NCI-H1092 treated with DMSO at 0.1 percent for 48 hours (cell line): ENCODE data around the gene ARHGAP9.

Experiments used
- DNase-seq: peaks from one replicate; lab custom pipeline; 2025; lab: John Stamatoyannopoulos, UW

The ARHGAP9 gene

GRCh38 chr12:57472391-57472790 is 7.3 kb downstream of the ARHGAP9 start:
- no peak for DNase-seq

- DNase-seq = no peak
Measured at GRCh38 chr12:57471661-57472060, 8.0 kb downstream of the ARHGAP9 start.

DNA sequence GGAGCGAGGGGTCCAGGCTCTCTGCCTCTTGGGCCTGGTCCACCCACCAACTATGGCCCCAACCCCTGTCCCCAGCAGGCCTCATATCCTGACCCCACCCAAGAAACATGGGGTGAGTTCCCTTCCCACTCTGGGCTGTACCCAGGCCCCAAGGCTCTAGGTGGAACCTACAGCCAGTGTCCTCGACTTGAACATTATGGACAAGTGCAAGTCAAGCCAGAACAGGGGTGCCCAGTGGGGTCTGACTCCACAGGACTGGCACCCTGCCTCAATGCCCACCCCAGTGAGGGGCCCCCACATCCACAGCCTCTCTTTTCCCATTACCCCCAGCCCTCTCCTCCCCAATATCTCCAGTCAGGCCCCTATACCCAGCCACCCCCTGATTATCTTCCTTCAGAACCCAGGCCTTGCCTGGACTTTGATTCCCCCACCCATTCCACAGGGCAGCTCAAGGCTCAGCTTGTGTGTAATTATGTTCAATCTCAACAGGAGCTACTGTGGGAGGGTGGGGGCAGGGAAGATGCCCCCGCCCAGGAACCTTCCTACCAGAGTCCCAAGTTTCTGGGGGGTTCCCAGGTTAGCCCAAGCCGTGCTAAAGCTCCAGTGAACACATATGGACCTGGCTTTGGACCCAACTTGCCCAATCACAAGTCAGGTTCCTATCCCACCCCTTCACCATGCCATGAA is 8.6 kb downstream of the ARHGAP9 start:
- no peak for DNase-seq

- DNase-seq = no peak
Measured at GRCh38 chr12:57470286-57470969, 9.2 kb downstream of the ARHGAP9 start.

GRCh38 chr12:57469296-57470164 is 10.1 kb downstream of the ARHGAP9 start:
- DNase-seq = no peak

DNA sequence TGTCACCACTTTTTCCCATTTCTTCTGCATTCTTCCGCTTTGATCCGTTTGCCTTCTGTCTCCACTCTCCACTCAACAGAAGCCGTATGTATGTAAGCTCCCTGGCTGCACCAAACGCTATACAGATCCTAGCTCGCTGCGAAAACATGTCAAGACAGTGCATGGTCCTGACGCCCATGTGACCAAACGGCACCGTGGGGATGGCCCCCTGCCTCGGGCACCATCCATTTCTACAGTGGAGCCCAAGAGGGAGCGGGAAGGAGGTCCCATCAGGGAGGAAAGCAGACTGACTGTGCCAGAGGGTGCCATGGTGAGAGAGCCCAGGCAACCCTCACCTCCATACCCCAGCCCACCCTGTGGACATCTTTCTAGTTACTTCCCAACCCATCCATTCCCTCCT is 11.8 kb downstream of the ARHGAP9 start:
- no peak for DNase-seq

DNA sequence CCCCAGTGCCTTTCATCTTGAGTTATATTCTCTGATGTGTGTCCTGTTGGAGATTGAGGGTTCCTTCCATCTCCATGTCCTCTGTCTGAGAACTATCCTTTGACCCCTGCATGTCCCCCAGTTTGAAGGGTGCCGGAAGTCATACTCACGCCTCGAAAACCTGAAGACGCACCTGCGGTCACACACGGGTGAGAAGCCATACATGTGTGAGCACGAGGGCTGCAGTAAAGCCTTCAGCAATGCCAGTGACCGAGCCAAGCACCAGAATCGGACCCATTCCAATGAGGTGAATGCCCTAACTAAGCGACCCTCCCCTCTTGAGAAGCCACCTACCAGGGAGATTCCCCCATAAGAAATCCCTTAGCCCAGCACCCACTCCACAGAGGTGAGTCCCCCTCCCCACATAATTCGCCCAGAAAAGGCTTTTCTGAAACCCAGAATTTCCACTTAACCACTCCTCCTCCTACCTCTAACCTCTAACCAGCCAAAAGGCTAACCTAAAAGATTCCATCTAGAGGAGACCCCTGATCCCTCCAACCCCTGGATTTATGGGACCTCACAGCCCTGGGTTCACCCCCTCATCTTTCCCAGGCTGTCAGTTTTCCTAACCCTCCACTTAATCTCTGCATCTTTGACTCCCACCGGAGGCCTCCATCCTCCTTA is 12.3 kb downstream of the ARHGAP9 start:
- no peak for DNase-seq

DNA sequence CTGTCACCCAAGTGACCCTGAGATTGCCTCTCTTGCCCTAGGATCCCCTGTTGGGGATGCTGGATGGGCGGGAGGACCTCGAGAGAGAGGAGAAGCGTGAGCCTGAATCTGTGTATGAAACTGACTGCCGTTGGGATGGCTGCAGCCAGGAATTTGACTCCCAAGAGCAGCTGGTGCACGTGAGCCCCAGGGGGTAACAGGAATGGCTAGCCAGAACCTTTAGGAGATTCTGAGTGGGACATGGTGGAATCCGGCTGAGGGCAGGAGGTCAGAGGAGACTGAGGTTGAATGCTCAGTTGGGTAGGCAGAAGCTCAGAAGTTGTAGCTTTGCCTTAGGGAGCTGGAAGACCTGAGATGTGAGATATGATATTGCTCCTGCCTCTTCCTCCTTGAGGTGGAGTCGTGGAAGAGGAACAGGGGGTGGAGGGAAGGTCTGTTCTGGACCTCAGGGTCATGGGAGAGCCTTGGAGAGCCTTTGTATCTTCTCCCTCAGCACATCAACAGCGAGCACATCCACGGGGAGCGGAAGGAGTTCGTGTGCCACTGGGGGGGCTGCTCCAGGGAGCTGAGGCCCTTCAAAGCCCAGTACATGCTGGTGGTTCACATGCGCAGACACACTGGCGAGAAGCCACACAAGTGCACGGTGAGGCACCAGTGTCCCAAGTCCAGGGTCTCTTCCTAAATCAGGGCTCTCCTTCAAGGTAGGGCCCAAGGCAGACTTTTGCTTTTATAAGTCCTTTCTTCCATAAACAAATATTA is 13.7 kb downstream of the ARHGAP9 start:
- no peak for DNase-seq

DNA sequence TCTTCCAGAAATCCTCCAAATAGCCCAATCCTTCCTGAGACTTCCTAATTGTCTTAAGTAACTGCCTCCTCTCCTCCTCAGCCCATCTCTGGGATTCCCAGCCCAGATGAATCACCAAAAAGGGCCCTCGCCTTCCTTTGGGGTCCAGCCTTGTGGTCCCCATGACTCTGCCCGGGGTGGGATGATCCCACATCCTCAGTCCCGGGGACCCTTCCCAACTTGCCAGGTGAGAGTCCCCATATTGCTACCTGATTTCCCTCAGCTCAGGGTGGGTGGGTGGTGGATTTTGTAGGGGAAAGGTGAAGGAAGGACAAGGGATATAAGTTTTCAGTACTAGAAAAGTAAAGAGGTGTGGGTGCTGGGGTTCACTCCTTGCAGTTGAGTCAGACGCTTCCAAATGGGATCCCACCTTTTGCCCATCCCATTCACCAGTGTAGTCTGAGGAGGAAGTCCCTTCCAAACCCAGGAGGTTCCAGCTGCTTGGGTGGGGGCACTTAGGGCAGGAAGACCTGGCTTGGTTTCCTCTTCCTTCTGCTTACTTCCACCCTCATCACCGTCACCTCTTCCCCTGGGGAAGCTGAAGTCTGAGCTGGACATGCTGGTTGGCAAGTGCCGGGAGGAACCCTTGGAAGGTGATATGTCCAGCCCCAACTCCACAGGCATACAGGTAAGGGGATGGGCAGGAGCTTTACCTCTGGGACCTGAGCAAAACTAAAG is 14.5 kb downstream of the ARHGAP9 start:
- no peak for DNase-seq

- DNase-seq = no peak
Measured at GRCh38 chr12:57464569-57464968, 15.1 kb downstream of the ARHGAP9 start.

DNA sequence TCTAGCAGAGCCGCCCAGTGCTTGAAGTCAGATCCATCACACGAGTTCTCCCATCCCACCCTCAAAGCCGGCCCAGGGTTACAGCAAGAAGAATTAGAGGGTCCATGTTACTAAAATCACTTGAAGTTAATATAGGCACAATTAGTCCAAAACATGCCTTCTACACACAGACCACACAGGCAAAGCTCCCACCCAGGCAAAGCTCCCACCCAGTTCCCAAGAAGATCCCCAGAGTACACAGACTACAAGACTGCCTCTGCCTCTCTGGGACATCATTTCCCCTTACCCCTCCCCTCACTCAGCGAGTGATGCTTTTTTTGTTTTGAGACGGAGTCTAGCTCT is 16.8 kb downstream of the ARHGAP9 start:
- DNase-seq = no peak

GRCh38 chr12:57462251-57462911 is 17.3 kb downstream of the ARHGAP9 start:
- DNase-seq = peak; percentile 71

DNA sequence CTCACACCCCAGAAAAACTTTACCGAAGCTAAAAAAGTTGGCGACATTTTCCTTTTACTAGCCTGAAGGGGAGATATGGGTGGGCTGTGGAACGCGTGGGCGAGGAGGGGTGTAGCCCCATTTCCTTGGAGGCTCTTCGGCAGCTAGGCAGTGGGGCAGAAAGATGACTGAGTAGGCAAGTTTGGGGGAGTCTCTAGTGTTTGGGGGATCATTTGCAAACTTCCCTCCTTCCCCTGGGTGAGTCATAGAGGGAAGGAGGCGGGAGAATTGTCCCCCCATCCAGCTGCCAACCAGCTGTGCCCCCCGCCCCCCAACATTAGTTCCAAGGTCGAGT is 17.8 kb downstream of the ARHGAP9 start:
- DNase-seq = no peak

DNA sequence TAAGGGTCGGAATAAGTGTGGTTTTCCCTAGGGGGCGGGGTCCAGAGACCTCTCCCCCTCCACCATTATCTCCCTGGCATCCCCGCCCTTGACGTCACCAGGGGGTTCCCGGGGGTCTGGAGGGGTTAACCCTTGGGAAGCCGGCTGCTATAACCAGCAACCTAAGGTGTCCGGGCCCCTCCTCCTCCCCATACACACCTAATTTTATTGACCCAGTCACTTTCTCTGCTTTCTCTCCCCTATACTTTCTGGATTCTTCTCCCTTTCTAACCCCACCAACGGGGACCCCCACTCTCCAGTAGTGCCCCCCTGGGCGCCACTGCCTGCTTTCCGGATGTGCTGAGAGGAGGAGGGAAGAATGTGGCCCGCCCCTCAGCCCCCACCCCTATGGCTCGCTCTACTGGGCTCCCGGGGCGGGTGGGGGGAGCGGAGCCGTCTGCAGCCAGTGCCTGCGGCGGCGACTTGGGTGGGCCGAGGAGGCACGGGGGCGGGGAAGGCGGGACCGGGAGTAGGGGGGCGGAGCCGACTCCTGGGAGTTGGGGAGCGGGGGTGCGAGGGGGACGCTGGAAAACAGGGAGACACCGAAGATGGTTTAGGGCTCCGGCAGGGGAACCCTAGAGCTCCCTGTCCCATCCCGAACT is 18.3 kb downstream of the ARHGAP9 start:
- no peak for DNase-seq

DNA sequence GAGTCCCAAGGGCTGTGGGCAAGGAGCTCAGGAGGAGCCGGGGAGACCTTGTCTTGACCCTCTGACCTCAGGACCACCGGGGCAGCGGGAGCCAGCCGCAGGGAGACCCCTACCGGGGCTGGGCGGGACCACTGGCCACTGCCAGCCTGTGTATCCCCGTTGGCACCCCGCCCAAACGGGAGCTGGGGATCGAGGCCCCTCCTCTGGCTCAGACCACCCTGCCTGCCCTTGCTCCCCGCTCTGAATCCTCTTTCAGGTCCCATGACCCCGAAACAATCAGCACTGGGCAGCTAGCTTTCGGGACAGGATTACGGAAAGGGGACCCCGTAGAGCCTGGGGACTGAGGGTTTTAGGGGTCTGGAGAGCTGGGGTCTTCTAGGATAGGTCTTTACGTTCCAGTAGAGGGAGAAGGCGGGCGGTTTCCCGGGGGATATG is 18.8 kb downstream of the ARHGAP9 start:
- no peak for DNase-seq

- DNase-seq = no peak
Measured at GRCh38 chr12:57460468-57460784, 19.2 kb downstream of the ARHGAP9 start.

- no peak for DNase-seq
Measured at GRCh38 chr12:57459750-57460467, 19.8 kb downstream of the ARHGAP9 start, which contains the start of gene GLI1. Gene GLI1, plus strand, starts transcription at chr12:57459785. Its CDS starts 3,907 bp downstream, at chr12:57463692.

GRCh38 chr12:57459055-57459749 is 20.5 kb downstream of the ARHGAP9 start:
- DNase-seq = peak; percentile 89

DNA sequence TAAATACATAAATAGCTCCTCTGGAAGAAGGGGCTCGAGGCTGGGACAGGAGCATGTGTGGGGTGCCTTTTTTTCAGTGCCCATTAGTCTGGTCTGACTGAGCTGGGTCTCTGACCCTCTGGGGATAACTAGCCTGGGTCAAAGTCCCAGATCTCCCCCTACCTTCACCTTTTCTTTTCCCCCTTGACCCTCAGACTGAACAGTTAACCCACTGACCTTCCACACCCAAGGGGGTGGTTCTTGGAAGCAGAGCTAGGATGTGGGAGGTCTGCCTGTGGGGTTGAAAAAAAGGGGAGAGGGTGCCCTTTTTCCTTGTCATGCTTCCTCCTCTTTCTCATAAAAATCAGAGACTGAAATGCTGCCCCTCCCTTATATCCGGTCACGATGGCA is 21.0 kb downstream of the ARHGAP9 start:
- DNase-seq = no peak
